Raji (cell line): ENCODE results near the gene C1QTNF3.

Source experiments
- POLR2A ChIP-seq: IDR thresholded peaks from 2 replicates; pipeline ENCODE4 v1.6.1; 2011; ENCODE audit warnings: low read depth, low read length, control low read depth; ENCODE audit not compliant: insufficient read depth

Gene C1QTNF3

DNA sequence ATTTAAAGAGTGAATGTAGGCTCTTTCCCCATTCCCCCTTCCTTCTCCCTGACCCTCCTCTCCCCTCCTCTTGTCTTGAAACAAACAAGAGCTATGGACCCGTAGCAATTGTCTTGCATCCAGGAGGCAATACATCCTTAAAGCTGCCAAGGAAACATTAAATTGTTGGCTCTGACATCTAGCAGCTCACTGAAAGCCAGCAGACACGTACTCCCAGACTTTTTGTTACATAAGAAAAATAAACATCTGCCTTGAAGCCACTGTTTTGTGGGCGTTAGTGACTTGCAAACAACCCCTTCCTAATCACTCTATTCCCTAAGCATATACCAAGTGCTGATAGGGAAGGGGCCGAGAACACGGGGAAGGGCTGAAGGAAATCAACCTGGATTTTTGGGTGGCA, 67.2 kb downstream of the C1QTNF3 start:
- TF ChIP-seq POLR2A: no peak

DNA sequence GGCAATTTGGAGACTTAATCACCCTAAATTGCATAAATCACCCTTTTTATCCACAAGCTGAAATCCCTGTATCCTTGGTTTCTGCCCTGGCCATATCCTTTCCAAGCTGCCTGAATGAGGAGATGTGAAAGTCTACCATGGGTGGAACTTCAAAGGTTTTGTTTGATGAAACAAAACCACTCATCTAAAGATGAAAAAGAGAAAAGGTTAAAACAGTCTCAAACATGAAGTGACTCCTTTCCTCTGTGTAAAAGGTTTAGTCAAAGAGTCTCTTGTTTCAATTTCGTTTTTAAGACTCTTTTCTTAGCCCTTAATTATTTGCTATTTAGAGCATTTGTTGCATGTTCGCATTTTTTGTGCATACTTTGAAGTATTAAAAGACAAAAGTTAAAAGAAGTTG, 69.7 kb downstream of the C1QTNF3 start:
- no peak for TF ChIP-seq POLR2A

DNA sequence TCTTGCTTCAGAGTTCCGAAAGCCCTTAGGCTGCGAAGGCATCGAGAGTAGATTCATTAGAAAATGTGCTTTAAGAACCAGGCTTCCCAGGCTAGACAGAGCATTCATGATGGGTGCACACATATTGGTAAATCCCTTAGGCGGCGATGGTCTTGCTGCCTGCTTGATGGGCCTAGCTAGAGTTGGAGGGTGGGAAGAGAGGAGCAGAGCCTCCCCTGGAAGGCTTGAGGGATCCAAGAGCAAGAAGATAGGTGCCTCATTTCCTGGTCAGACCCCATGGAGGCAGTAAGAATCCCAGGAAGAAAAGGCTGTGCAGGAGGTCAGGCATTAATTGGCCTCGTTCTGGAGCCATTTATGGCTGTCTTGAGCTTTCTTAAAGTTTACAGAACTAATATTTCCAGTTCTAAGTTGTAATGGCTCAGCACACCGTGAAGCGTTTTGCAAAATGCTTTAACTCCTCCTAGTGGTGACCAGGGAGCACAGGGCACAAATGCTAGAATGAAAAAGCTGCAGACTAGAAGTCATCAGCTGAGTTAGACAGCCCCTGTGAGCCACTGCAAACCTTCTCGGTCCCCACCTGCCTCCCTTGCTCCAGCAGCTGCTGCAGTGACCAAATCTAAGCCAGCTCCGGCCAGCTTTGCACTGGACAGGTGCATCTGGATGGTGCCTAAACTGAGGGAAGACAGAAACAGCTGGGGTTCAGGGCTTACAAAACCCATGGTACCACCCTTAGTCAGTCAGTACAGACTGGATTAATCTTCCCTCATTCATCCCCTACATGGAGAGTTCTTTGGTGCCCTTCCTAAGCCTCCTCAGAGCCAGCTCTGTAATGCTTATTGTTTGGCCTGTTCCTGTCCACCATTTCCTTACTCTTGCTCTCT, 73.2 kb downstream of the C1QTNF3 start:
- no peak for TF ChIP-seq POLR2A

DNA sequence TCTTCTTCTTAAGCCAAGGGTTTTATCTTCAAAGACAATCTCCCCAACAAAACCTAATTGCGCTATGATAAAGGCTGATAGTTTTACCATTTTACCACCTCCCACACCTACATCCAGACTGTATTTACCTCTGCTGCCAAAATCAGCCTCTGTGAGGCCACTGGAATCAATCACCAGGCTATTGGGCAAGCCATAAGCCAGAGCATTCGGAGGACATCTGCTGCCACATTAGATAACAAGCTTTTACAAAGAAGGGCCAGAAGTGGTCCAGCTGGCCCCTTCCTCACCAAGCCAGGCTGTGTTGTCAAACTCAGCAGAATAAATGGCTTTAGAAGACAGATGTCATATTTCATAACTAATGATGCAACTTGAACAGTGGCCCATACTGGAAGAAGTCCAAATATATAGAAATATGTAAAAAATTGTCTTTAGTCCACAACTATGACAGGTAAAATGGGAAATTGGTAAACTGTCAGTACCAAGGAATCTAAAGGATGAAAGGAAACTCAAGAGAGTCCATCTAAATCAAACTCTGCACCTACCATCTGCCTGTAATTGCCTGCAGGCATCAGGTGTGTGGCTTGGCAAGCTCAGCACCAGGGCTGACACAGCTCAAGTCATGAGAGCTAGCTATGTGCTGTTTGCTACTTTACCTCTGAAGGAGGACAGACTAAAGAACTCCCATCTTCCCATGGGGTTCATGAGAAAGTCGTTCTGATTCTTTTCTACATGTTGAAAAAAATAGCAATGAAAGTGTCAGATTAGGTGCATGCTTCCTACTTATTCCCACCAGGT, 74.6 kb downstream of the C1QTNF3 start:
- no peak for TF ChIP-seq POLR2A
